SHP77 (cell line): ENCODE results near the gene MIB1.

ENCODE experiments used
- DNase-seq, 2 experiments: peaks; one replicate each; lab custom pipeline; 2025; lab: John Stamatoyannopoulos, UW

The MIB1 gene

GRCh38 chr18:21815101-21815500 is 74.5 kb downstream of the MIB1 start:
- DNase-seq = no peak

DNA sequence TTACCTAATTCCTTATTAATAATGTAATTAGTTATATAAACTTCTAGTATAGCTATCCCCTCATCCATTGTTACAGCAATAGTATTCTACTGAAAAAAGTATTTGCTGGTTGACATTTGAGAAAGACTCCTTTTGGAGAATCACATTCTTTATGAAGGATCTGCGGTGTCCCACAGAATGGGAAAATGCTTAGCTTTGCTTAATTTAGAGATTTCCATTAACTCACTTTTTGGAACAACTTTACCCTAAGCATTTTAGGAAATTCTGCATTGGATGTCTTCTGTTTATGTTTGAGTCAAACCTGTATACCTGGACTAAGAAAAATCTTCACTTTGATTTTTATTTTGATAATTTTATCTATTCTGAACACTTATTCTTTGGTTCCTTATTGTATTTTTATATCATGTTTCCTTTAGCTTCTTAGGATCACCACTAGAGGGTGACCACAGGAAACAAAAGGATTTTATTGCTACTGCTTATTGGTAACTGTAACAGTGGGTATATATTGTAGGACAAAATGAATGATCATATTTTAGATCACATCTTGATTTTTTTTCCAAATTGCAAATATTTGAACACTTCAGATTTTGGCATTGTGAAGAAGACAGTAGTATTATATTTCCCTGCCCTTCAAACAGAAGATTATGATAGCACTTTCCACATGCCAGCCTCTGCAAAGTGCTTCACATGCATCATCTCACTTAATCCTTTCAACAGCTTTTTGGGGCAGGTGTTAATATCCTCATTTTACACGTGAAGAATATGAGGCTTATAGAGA is 79.6 kb downstream of the MIB1 start:
- DNase-seq = no peak

DNA sequence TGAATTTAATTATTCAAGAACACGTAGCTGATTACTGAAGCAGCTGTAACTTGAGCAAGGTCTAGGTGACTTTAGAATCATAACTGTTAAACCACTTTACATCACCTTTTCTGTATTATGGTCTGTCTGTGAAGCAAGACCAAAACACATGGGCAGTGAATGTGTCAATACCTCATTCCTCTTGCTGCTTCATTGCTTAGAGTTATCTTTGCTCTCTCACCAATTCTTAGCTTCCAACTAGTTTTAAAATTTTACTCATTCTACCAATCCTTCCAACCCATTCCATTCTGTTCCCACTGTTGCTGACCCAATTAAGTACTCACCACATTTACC is 80.2 kb downstream of the MIB1 start:
- no peak for DNase-seq

- DNase-seq = no peak
Observed at GRCh38 chr18:21823848-21824247, 83.3 kb downstream of the MIB1 start.

GRCh38 chr18:21826196-21826595 is 85.6 kb downstream of the MIB1 start:
- DNase-seq = no peak

GRCh38 chr18:21826641-21827302 is 86.2 kb downstream of the MIB1 start:
- no peak for DNase-seq

DNA sequence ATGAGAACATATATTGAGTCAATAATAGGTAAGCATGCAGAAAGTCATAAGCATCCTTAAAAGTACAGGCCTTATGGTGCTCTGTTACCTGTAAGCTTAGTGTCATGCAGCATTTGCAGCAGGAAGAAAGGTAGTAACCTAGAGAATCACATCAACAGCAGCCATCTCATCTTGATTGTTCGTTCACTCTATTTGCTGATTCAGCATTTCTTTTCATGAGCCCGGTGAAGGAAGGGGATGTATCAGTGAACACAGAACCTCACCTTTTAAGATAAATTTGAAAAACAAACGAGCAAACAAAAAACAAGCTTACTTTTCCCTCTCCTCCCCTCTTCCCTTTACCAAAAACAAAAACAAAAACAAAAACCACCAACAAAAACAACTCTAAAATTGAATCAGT is 89.9 kb downstream of the MIB1 start:
- DNase-seq = no peak

- no peak for DNase-seq
Observed at GRCh38 chr18:21831413-21831831, 90.8 kb downstream of the MIB1 start.

- no peak for DNase-seq
Observed at GRCh38 chr18:21833604-21834298, 93.2 kb downstream of the MIB1 start.

DNA sequence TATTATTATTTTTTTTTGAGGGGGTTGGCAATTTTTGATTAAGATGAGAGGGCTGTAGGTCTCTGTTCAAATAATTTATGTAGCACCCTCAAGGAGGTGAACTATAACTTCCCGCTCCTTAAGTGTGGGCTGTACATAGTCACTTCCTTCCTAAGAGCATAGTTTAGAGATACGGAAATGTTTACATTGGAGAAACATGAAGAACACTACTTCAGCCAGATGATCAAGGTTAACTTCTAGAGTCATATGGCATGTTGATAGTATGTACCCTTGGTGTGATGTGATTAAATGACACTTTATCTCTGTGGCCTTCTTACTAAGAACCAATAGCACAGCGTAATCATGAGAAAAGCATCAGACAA is 93.7 kb downstream of the MIB1 start:
- DNase-seq = no peak

DNA sequence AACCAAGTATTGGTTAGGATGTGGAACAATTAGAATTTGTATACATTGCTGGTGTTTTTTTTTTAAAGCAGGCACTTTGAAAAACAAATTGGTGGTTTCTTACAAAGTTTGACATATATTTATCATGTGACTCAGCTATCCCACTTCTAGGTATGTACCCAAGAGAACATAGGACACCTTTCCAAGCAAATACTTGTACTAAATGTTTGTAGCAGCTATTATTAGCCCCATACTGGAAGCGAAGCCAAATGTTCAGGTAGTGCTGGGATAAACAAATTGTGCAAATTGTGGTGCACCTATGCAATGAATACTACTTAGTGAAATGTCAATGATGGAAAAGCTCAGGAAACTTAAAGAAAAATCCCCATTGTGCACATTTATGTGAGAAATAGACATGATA is 101.0 kb downstream of the MIB1 start:
- DNase-seq = no peak

DNA sequence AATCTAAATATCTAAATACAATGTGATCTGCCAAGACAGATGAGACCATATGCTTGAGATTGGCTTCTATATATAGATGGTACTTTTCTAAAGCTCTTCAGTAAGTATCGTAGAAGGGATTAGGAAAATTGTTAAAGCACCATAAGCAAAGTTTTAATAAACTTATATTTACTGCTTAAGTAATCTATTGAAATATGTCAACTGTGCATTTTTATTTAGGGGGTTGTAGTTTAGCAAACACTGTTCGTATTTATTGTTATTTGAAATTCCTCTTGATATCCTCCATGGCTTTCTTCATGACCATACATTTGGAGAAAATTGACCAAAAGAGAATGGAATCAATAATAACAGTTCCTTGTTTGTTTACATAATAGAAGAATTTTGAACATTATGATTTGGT is 102.7 kb downstream of the MIB1 start:
- DNase-seq = no peak

- DNase-seq = no peak
Observed at GRCh38 chr18:21851327-21851961, 110.9 kb downstream of the MIB1 start.

DNA sequence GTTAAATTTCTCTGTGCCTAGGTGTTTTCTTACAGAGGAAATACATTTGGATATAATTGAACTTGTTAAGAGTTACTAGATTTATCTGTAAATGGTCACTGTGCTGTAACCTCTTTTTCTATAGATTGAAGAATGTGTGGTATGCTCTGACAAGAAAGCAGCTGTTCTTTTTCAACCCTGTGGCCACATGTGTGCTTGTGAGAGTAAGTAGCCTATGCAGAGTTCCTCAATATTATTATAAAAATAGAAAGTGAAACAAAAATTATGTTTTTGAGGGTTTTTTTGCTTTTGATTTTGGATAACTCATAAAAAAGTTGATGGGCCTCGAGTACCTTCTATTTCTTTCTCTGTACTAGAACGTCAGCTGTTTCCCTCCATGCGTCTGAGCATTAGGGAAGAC is 112.4 kb downstream of the MIB1 start:
- no peak for DNase-seq

GRCh38 chr18:21853775-21854552 is 113.4 kb downstream of the MIB1 start:
- DNase-seq = no peak

DNA sequence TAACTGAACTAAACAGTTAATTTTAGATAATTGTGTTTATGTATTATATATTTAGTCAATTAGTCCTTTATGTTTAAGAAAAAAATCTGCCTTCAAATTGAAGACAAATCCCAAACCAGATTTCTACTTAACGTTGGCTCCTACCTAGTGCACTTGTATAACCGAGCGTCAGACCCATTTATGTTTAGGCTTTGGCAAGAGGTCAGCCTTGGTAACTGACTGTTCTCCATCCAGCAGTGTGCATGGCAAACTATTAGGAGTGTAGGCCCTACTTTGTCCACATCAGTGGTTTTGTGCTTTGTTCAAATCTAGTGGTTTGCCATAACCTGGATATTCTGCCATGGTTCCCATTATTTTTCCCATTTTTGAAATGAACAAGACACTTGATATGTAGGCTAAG is 114.8 kb downstream of the MIB1 start:
- DNase-seq = no peak

DNA sequence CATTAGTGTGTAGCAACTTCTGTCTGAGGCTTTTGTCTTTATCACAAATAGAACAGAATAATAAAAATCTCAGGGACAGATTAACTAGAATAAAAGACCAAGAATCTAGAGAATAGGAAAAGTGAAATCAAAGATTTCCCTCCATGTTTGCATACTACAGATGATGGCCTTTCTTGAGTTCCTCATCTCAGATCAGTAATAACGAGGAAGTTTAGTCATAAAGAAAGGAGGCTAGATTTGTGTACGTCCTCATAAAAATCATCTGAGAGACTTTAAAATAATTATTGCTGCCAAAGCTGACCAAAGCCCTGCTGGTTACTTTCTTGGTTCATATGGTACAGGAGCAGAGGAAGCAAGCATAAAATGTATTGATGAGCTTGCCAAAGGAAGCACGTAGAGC is 117.3 kb downstream of the MIB1 start:
- no peak for DNase-seq

DNA sequence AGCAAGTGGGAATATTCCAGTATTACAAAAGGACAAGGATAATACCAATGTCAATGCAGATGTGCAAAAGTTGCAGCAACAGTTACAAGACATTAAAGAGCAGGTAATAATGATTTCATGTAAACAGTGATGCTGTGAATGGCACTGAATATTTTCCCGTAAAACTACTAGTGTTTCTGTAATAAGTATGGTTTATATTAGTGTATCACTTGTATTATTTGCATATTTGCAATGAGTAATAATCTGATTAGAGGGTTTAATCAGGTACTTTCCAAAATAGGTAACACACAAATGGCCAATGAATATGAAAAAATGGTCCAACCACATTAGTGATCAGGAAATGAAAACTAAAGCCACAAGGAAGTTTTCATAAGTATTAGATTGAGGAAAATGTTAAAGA is 118.0 kb downstream of the MIB1 start:
- no peak for DNase-seq

GRCh38 chr18:21864386-21864785 is 123.8 kb downstream of the MIB1 start:
- DNase-seq = no peak

- no peak for DNase-seq
Observed at GRCh38 chr18:21865043-21865442, 124.5 kb downstream of the MIB1 start.

- no peak for DNase-seq
Observed at GRCh38 chr18:21868770-21869169, 128.2 kb downstream of the MIB1 start.

DNA sequence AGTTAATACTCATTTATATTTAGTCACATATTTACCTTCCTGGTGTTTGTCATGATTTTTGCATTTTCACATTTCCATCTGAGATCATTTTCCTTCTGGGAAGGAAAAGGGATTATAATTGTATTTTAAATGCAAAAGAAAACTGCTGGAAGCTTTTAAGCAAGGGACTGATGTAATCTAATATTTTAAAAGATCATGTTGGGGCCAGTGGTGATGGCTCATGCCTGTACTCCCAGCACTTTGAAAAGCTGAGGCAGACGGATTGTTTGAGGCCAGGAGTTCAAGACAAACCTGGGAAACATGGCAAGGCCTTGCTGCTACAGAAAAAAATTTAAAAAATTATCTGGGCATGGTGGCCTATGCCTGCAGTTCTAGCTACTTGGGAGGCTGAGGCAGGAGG is 149.0 kb downstream of the MIB1 start:
- no peak for DNase-seq
